RWPE2 (cell line): ENCODE results near the gene MINDY4B.
"Not testable (repeated sequence)": the region's sequence is repeated elsewhere in the genome, so short reads cannot be mapped to it uniquely, and the experiment has no call there.

Experiments
- ATAC-seq: fragments of 200-7000 bp; cut with Tn5 transposase; 3 replicates; pipeline ENCODE4 v1.9.1; 2021; ENCODE audit warnings: low read depth
- DNase-seq: peaks from one replicate; pipeline ENCODE4 v3.0.0-alpha.2; 2020; ENCODE audit warnings: low spot score
- H3K27ac ChIP-seq: fragments of 450-650 bp; 2 replicates; pipeline ENCODE4 v1.5.1; 2017; ENCODE audit warnings: mild to moderate bottlenecking; ENCODE audit not compliant: poor library complexity, severe bottlenecking
- H3K27me3 ChIP-seq: fragments of 250-450 bp; sonication (Bioruptor Pico); 2 replicates; pipeline ENCODE4 v1.5.1; 2021; ENCODE audit warnings: mild to moderate bottlenecking, moderate library complexity; ENCODE audit not compliant: insufficient read depth, poor library complexity, severe bottlenecking
- H3K36me3 ChIP-seq: fragments of 250-450 bp; sonication (Bioruptor Pico); 2 replicates; pipeline ENCODE4 v1.5.1; 2020; ENCODE audit warnings: low read depth, mild to moderate bottlenecking, moderate library complexity
- H3K4me1 ChIP-seq: fragments of 250-450 bp; sonication (Bioruptor Pico); 2 replicates; pipeline ENCODE4 v1.5.1; 2021; ENCODE audit warnings: mild to moderate bottlenecking, moderate library complexity; ENCODE audit not compliant: insufficient read depth, poor library complexity, severe bottlenecking
- H3K4me3 ChIP-seq: fragments of 250-450 bp; sonication (Bioruptor Pico); 2 replicates; pipeline ENCODE4 v1.5.1; 2021; ENCODE audit warnings: mild to moderate bottlenecking, moderate library complexity; ENCODE audit not compliant: severe bottlenecking
- H3K9me3 ChIP-seq: fragments of 250-450 bp; sonication (Bioruptor Pico); 2 replicates; pipeline ENCODE4 v1.5.1; 2021; ENCODE audit warnings: mild to moderate bottlenecking, moderate library complexity; ENCODE audit not compliant: severe bottlenecking
- TF ChIP-seq, protein P1 (sequence below): fragments of 450-650 bp; IDR thresholded peaks from one replicate; pipeline ENCODE4 v1.5.1; 2017; ENCODE audit warnings: mild to moderate bottlenecking, moderate library complexity; ENCODE audit not compliant: poor library complexity, severe bottlenecking

The MINDY4B gene

DNA sequence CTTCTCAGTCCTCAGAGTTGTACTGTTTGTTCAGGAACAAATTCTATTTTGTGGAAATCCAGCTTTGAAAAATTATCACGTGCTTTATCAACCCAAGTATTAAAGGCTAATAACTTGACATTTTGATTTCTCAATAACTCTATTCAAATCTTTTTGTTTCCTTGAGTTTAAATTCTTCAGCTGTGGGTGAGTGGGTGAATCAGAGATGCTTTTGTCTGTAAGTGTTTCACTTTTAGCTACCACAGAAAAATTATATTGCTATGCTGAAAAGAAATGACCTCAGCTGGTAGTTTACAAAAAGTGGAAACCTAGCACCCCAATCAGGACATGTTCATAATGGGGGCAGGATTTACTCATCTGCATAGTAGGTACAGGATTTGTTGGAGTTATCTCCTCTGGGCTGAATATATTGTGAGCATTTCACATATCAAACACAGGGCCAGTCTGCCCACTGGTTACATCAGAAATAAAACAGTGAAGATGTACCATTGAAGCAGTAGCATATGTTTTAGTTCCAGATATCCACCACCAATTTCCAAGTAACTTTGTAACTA is 30.5 kb downstream of the MINDY4B start:
- DNase-seq = no peak
- H3K27me3 ChIP-seq = no peaks in the 10 kb centered on the region
- H3K27ac ChIP-seq = no peak overlapping the region
- H3K36me3 ChIP-seq = no peaks in the 10 kb centered on the region
- peaks cover 4% of the 10 kb centered on the region for H3K4me1 ChIP-seq
- no peak for ATAC-seq
- no peaks in the 10 kb centered on the region for H3K9me3 ChIP-seq
- TF ChIP-seq, protein P1, sequence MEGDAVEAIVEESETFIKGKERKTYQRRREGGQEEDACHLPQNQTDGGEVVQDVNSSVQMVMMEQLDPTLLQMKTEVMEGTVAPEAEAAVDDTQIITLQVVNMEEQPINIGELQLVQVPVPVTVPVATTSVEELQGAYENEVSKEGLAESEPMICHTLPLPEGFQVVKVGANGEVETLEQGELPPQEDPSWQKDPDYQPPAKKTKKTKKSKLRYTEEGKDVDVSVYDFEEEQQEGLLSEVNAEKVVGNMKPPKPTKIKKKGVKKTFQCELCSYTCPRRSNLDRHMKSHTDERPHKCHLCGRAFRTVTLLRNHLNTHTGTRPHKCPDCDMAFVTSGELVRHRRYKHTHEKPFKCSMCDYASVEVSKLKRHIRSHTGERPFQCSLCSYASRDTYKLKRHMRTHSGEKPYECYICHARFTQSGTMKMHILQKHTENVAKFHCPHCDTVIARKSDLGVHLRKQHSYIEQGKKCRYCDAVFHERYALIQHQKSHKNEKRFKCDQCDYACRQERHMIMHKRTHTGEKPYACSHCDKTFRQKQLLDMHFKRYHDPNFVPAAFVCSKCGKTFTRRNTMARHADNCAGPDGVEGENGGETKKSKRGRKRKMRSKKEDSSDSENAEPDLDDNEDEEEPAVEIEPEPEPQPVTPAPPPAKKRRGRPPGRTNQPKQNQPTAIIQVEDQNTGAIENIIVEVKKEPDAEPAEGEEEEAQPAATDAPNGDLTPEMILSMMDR = no peak
- H3K4me3 ChIP-seq = no peak overlapping the region

DNA sequence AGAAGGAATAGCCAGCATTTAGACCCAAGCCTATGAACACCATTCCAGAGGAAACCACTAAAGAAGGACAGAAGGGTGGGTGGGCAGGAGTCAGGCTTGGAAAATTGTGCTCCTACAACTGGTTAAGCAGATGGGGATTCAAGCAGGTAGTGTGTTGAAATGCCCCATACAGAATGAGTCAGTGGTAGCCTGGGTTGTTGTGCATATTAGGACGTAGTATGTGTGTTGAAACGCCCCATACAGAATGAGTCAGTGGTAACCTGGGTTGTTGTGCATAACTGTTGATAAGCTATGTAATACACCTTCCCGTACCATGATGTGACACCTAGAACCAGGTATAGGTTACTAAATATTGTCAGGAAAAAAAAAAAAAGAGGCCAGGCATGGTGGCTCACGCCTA is 34.0 kb downstream of the MINDY4B start:
- no peak for DNase-seq

GRCh38 chr3:150870406-150870805 is 34.8 kb downstream of the MINDY4B start:
- DNase-seq = no peak
- ATAC-seq = no peak
- Histone ChIP-seq H3K27ac (no peak overlapping the region), H3K4me1 (peaks cover 4% of the 10 kb centered on the region), H3K9me3 (no peaks in the 10 kb centered on the region), H3K4me3 (no peak overlapping the region), H3K27me3 (no peaks in the 10 kb centered on the region), H3K36me3 (no peaks in the 10 kb centered on the region)
- TF ChIP-seq, protein P1 = no peak

More for the DNA sequence above, 34.0 kb downstream of the MINDY4B start:
- Histone ChIP-seq H3K4me1 (peaks cover 4% of the 10 kb centered on the region), H3K36me3 (no peaks in the 10 kb centered on the region), H3K4me3 (no peak overlapping the region), H3K27ac (no peak overlapping the region), H3K9me3 (no peaks in the 10 kb centered on the region), H3K27me3 (no peaks in the 10 kb centered on the region)
- TF ChIP-seq, protein P1 = no peak
- ATAC-seq = peak; percentile 97

GRCh38 chr3:150868282-150868681 is 37.0 kb downstream of the MINDY4B start:
- TF ChIP-seq, protein P1 = no peak
- 0 out of 3 replicates have a peak, but pooled peaks have one; percentile 22 for ATAC-seq

DNA sequence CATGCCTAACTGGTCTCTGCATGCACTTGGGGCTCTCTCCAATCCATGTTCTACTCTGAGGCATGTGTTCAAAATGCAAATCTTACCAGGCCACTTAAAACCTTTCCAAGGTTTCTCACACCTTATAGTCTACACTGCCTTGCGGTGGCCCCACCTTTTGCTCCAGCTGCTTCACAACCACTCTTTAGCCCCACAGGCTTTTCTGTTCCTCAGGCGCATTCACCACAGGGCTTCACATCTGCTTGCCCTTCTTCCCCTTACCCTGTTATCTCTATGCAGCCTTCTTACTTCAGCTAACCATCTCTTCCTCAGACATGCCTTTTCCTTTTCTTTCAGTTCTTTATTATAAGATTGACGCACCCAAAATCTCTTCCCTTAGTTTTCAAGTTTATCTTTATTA is 37.8 kb downstream of the MINDY4B start:
- ATAC-seq (no peak), DNase-seq (no peak)
- Histone ChIP-seq H3K4me3 (no peak overlapping the region), H3K27me3 (no peaks in the 10 kb centered on the region), H3K27ac (no peak overlapping the region), H3K4me1 (peaks cover 4% of the 10 kb centered on the region), H3K9me3 (no peaks in the 10 kb centered on the region), H3K36me3 (no peaks in the 10 kb centered on the region)
- TF ChIP-seq, protein P1 = no peak

More at GRCh38 chr3:150868282-150868681, 37.0 kb downstream of the MINDY4B start:
- Histone ChIP-seq H3K4me1 (peaks cover 4% of the 10 kb centered on the region), H3K4me3 (no peak overlapping the region), H3K9me3 (no peaks in the 10 kb centered on the region), H3K27me3 (no peaks in the 10 kb centered on the region), H3K36me3 (no peaks in the 10 kb centered on the region), H3K27ac (no peak overlapping the region)
- DNase-seq = no peak

- not testable (repeated sequence) for H3K27me3 ChIP-seq, H3K4me1 ChIP-seq, H3K9me3 ChIP-seq, DNase-seq, H3K27ac ChIP-seq, H3K36me3 ChIP-seq, ATAC-seq, H3K4me3 ChIP-seq
These were observed 41.3 kb downstream of the MINDY4B start for GRCh38 chr3:150863921-150864320.
